ENCODE data around the gene NEUROD1. TPM values are rescaled to one million over a fixed set of nuclear protein-coding genes. Genes with fewer than 3 reads are reported as not detected.

NEUROD1 gene
- total RNA-seq, 2 donors from 2014 or later, result not detected

GRCh38 chr2:181649436-181649979, 30.8 kb downstream of the NEUROD1 start:
- ATAC-seq (no peak), DNase-seq (no peak)
- intact Hi-C loops (cut with DNase I), result no loop called here

- no peak for DNase-seq
- intact Hi-C loops (cut with DNase I), result no loop called here
- no peak for ATAC-seq
Observed at GRCh38 chr2:181648478-181649155, 31.7 kb downstream of the NEUROD1 start.

GRCh38 chr2:181646415-181646987, 33.8 kb downstream of the NEUROD1 start:
- no peak for DNase-seq
- intact Hi-C loops (cut with DNase I), result no loop called here
- ATAC-seq, result no peak

- intact Hi-C loops (cut with DNase I), result no loop called here
- ATAC-seq, result no peak
- no peak for DNase-seq
Observed at GRCh38 chr2:181643151-181643550, 37.2 kb downstream of the NEUROD1 start.

GRCh38 chr2:181642086-181642485, 38.2 kb downstream of the NEUROD1 start:
- intact Hi-C loops (cut with DNase I), result no loop called here
- no peak for ATAC-seq

GRCh38 chr2:181639686-181640085, 40.6 kb downstream of the NEUROD1 start:
- no peak for DNase-seq
- ATAC-seq, result no peak
- intact Hi-C loops (cut with DNase I), result no loop called here

More at GRCh38 chr2:181642086-181642485, 38.2 kb downstream of the NEUROD1 start:
- no peak for DNase-seq

GRCh38 chr2:181632733-181633401, 47.5 kb downstream of the NEUROD1 start:
- no peak for DNase-seq
- intact Hi-C loops (cut with DNase I), result no loop called here
- no peak for ATAC-seq

GRCh38 chr2:181628590-181629585, 51.4 kb downstream of the NEUROD1 start:
- no peak for DNase-seq
- no peak for ATAC-seq
- intact Hi-C loops (cut with DNase I), result no loop called here

- DNase-seq (no peak), ATAC-seq (no peak)
- intact Hi-C loops (cut with DNase I), result no loop called here
Observed at GRCh38 chr2:181627545-181627944, 52.8 kb downstream of the NEUROD1 start.

- DNase-seq, result no peak
- intact Hi-C loops (cut with DNase I), result no loop called here
- ATAC-seq, result peak; percentile 12 to 63
Observed at GRCh38 chr2:181626671-181627070, 53.6 kb downstream of the NEUROD1 start.

Other genes with a start within 250 kb of the NEUROD1 start
- gene ITGA4, start 223.1 kb downstream of the NEUROD1 start, total RNA-seq, result 1 to 10 TPM; 2.6 to 4.2 TPM
- not detected for gene CERKL, start 23.4 kb downstream of the NEUROD1 start, total RNA-seq
- 10 to 100 TPM; 61.5 to 88.7 TPM for gene ITPRID2, start 211.2 kb upstream of the NEUROD1 start, total RNA-seq